ENCODE results near the gene CHST1.

CHST1 gene

GRCh38 chr11:45666648-45667642 is 1.5 kb upstream of the CHST1 start:
- no peak for TF ChIP-seq SIN3A (IDR thresholded peaks at IDR 0.05; ENCODE audit: borderline replicate concordance, insufficient read depth, low read length)
- TF ChIP-seq TAF1 (IDR thresholded peaks at IDR 0.05; ENCODE audit: borderline replicate concordance, insufficient read depth, low read length): no peak
- TF ChIP-seq REST (IDR thresholded peaks at IDR 0.05; ENCODE audit: insufficient read depth in 1 of 2, low read depth in 2 of 2, low read length in 2 of 2): no peak
- no peak for TF ChIP-seq FOXP2 (optimal IDR thresholded peaks at IDR 0.05; ENCODE audit: borderline replicate concordance, extremely low read depth, extremely low read length, insufficient read depth)
- TF ChIP-seq POLR2AphosphoS5 (IDR thresholded peaks at IDR 0.05; ENCODE audit: low read depth, low read length): no peak

GRCh38 chr11:45665933-45666647 is 668 bp upstream of the CHST1 start:
- TF ChIP-seq REST (IDR thresholded peaks at IDR 0.05; ENCODE audit: insufficient read depth in 1 of 2, low read depth in 2 of 2, low read length in 2 of 2) (no peak), FOXP2 (optimal IDR thresholded peaks at IDR 0.05; ENCODE audit: borderline replicate concordance, extremely low read depth, extremely low read length, insufficient read depth) (no peak), SIN3A (IDR thresholded peaks at IDR 0.05; ENCODE audit: borderline replicate concordance, insufficient read depth, low read length) (no peak), TAF1 (IDR thresholded peaks at IDR 0.05; ENCODE audit: borderline replicate concordance, insufficient read depth, low read length) (no peak), POLR2AphosphoS5 (IDR thresholded peaks at IDR 0.05; ENCODE audit: low read depth, low read length) (no peak)

GRCh38 chr11:45664376-45665205 is 831 bp downstream of the CHST1 start:
- TF ChIP-seq SIN3A (IDR thresholded peaks at IDR 0.05; ENCODE audit: borderline replicate concordance, insufficient read depth, low read length) (no peak), TAF1 (IDR thresholded peaks at IDR 0.05; ENCODE audit: borderline replicate concordance, insufficient read depth, low read length) (no peak), FOXP2 (optimal IDR thresholded peaks at IDR 0.05; ENCODE audit: borderline replicate concordance, extremely low read depth, extremely low read length, insufficient read depth) (no peak), POLR2AphosphoS5 (IDR thresholded peaks at IDR 0.05; ENCODE audit: low read depth, low read length) (no peak), REST (IDR thresholded peaks at IDR 0.05; ENCODE audit: insufficient read depth in 1 of 2, low read depth in 2 of 2, low read length in 2 of 2) (no peak)

- TF ChIP-seq FOXP2 (optimal IDR thresholded peaks at IDR 0.05; ENCODE audit: borderline replicate concordance, extremely low read depth, extremely low read length, insufficient read depth): no peak
- no peak for TF ChIP-seq POLR2AphosphoS5 (IDR thresholded peaks at IDR 0.05; ENCODE audit: low read depth, low read length)
- TF ChIP-seq SIN3A (IDR thresholded peaks at IDR 0.05; ENCODE audit: borderline replicate concordance, insufficient read depth, low read length): no peak
- TF ChIP-seq TAF1 (IDR thresholded peaks at IDR 0.05; ENCODE audit: borderline replicate concordance, insufficient read depth, low read length): no peak
- TF ChIP-seq REST (IDR thresholded peaks at IDR 0.05; ENCODE audit: insufficient read depth in 1 of 2, low read depth in 2 of 2, low read length in 2 of 2): no peak
These were observed 1.7 kb downstream of the CHST1 start for GRCh38 chr11:45663486-45664375.

All from PFSK-1 (cell line).